Measurements from ENCODE around the gene SLC35E2B. TPM values are rescaled to one million over a fixed set of nuclear protein-coding genes. Genes with fewer than 3 reads are reported as not detected.
"Not testable (repeated sequence)": the region's sequence is repeated elsewhere in the genome, so short reads cannot be mapped to it uniquely, and the experiment has no call there.

Gene SLC35E2B
- total and polyA plus RNA-seq, 9 donors: 24.7 to 59.2 (median 40.1) TPM

DNA sequence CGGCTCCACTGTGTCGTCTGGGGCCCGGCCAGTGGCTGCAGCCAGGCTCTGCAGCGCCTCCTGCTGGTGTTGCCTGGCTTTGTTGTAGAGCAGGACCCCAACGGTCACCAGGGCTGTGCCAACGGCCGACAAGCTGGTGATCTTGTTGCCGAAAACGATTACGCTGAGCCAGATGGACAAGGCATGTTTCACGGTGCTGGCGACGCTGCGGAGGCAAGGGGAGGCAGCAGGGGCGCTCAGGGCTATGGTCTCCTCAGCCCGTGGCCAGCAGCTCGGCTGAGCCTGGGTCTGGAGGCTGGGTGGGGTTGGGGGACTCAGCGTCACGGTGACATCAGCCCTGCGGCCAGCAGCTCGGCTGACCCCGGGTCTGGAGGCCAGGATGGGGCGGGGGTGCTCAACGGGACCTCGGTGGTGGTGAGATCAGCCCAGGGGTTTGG lies 26.8 kb downstream of the SLC35E2B start:
- H3K4me1 ChIP-seq (ENCODE audit: insufficient read depth): no peaks in the 10 kb centered on the region
- H3K36me3 ChIP-seq: no peaks in the 10 kb centered on the region
- peak in 2 of 5 donors; percentile 46 to 51 for DNase-seq
- no peaks in the 10 kb centered on the region for H3K27me3 ChIP-seq
- TF ChIP-seq CTCF (IDR thresholded peaks at IDR 0.05) (peak in 2 of 3 donors; percentile 17 to 19), EP300 (IDR thresholded peaks at IDR 0.05) (no peak), POLR2A (IDR thresholded peaks at IDR 0.05) (no peak)
- H3K27ac ChIP-seq: no peak overlapping the region
- 71 to 84% (median 75%) methylated on average over 25 of the region's 25 CpGs for WGBS, 3 donors
- H3K4me3 ChIP-seq: no peak overlapping the region
- no peaks in the 10 kb centered on the region for H3K9me3 ChIP-seq
- intact Hi-C loops (cut with DNase I): loop anchor here in 1 of 4 donors (5.0 kb wide), 1 partner anchor 61 kb away; no protein-coding TSS in a partner anchor

DNA sequence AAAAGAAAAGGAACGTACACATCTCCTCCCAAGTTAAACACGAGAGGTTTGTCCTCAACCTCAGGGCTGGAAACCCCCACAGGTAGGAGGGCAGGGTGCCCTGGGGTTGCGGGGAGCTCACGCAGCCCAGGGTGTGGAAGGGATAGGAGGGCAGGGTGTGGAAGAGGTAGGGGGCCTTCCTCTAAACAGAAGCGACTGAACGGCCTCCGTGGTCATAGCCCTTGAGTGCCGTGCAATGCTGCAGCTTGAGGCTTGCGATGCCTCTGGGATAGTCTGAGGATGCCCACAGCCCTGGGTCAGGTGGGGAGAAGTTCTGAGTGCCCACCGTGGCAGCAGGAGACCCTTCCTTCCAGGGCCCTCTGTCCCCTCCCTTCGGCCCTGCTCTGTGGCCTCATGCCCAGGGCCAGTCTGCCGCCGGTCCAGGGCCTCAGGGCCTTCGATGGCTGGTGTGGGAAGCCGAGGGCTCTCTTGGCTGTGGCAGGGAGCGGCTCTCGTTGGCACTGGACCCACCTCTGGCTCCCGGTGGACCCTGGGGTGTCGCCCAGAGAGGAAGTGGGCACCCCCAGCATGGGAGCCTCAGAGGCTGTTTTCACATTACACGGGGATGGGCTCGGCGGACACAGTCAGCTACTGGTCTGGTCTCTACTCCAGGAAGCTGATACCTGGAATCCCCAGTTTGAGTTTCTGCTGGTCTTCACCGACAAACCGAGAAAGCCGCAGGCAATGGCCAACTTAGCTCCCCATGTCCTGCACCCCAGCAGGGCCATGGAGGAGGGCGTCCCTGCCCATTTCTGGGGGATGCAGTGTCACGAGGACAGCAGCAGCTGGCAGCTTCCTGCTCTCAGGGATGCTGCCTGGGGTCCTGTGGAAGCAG lies 27.4 kb downstream of the SLC35E2B start:
- WGBS, 3 donors: 84 to 91% (median 86%) methylated on average over 27 of the region's 27 CpGs
- no peaks in the 10 kb centered on the region for H3K4me1 ChIP-seq (ENCODE audit: insufficient read depth)
- H3K27me3 ChIP-seq: no peaks in the 10 kb centered on the region
- H3K9me3 ChIP-seq: no peaks in the 10 kb centered on the region
- no peak for TF ChIP-seq CTCF (IDR thresholded peaks at IDR 0.05)
- no peak overlapping the region for H3K27ac ChIP-seq
- intact Hi-C loops (cut with DNase I): loop anchor here in 1 of 4 donors (5.0 kb wide), 1 partner anchor 62 kb away; no protein-coding TSS in a partner anchor
- DNase-seq: peak in 2 of 5 donors; percentile 27 to 39
- H3K4me3 ChIP-seq: no peak overlapping the region
- no peaks in the 10 kb centered on the region for H3K36me3 ChIP-seq

GRCh38 chr1:1664318-1664717 lies 28.3 kb downstream of the SLC35E2B start:
- H3K4me3 ChIP-seq; H3K9me3 ChIP-seq; H3K36me3 ChIP-seq; intact Hi-C loops (cut with DNase I); H3K4me1 ChIP-seq (ENCODE audit: insufficient read depth); H3K27ac ChIP-seq; H3K27me3 ChIP-seq: not testable (repeated sequence)
- WGBS, 3 donors: 72 to 78% (median 73%) methylated on average over 4 to 7 of the region's 11 CpGs
- peak in 1 of 5 donors; percentile 13 for DNase-seq

DNA sequence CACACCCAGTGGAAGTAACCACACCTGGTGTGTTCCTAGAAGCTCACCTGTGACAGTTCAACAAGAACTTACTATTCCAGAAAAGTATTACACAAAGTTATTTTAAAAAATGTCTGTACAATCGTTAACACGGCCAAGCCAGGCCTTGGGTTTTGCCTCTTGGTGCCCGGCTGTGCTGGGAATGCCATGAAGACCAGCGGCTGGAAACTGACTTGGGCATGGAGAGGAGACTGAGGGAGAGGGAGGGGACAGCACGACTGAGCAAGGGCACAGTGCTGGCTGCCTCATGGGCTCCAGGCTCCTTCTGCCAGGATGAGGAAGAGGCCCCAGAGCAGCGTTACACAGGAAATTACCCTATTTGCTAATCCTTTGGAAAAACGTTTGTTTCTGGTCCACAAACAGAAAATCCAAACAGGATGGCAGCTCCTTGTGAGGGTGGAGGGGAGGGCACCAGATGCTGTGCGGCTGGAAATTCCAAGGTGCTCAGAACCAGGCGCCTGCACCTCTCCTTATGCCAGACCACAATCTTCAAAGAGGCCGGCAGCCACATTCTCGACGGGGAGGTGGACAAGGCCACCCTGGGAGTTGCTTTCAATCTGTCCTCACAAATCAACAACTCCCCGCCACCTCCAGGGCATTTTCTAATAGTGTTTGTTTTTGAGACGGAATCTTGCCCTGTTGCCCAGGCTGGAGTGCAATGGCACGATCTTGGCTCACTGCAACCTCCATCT lies 29.6 kb downstream of the SLC35E2B start:
- H3K4me1 ChIP-seq (ENCODE audit: insufficient read depth); H3K27me3 ChIP-seq; intact Hi-C loops (cut with DNase I); H3K4me3 ChIP-seq; H3K27ac ChIP-seq; H3K9me3 ChIP-seq; H3K36me3 ChIP-seq: not testable (repeated sequence)
- peak in 2 of 5 donors; percentile 20 to 23 for DNase-seq
- WGBS, 3 donors: 67 to 77% (median 72%) methylated on average over 15 of the region's 15 CpGs

DNA sequence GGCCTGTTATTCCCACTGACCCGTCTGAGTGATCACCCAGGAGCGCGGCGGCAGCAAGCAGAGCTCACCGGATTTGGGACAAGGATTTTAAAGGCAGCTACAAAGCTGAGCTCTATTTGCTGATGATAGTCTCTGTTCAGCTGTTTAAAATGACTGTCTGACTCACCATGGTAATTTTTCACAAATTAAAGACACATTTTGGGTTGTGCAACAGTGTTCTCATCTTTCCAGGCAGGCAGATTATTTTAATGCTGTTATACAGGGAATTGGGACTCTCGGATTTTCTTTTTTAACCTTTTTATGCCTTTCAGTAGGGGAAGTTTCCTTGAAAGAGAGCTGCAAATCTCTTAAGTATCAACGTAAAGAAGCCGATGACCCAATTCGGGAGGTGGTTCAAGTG lies 30.2 kb downstream of the SLC35E2B start:
- H3K9me3 ChIP-seq; H3K27ac ChIP-seq; intact Hi-C loops (cut with DNase I); H3K27me3 ChIP-seq; DNase-seq; H3K4me3 ChIP-seq; H3K4me1 ChIP-seq (ENCODE audit: insufficient read depth); H3K36me3 ChIP-seq: not testable (repeated sequence)
- 74 to 82% (median 79%) methylated on average over 7 to 9 of the region's 9 CpGs for WGBS, 3 donors
